ENCODE data around the gene CRTAP.
"Not testable (repeated sequence)": the region's sequence is repeated elsewhere in the genome, so short reads cannot be mapped to it uniquely, and the experiment has no call there.

The CRTAP gene

DNA sequence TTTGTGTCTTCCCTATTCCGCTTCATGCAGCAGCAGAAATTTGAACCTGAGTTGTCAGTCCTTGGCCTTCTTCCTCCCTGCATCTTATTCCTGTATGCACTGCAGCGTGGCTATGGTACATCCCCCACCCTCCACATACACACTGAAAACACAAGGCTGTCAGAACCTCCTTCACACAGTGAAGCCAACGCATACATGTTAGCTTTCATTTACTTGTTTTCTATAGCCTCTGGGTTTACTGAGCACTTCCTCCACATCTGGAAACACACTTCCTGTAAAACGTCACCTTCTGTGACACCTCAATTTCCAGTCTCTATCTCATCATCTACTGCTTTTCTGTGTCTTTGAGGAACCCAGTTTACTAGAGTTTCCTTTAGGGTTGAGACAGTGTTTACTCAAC, 57.8 kb downstream of the CRTAP start:
- no peak for DNase-seq (ENCODE audit: insufficient read length, low spot score)
- FAIRE-seq: no peak

DNA sequence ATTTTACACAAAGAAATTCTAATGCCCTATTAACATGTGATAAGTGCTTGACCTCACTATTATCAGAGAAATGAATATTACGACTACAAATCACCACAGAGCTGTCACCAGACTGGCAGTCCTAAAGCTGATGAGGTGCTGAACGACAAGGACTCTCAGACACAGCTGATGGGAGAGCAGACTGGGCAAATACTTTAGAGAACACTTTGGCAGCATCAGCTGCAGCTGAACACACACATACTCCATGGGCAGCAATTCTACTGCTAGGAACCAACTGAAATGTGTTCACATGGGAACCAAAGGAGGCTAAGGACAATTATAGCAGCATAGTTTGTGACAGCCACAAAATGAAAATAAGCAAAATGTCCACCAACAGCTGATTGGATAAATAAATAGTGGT, 59.3 kb downstream of the CRTAP start:
- DNase-seq (ENCODE audit: insufficient read length, low spot score) (no peak), FAIRE-seq (no peak)

DNA sequence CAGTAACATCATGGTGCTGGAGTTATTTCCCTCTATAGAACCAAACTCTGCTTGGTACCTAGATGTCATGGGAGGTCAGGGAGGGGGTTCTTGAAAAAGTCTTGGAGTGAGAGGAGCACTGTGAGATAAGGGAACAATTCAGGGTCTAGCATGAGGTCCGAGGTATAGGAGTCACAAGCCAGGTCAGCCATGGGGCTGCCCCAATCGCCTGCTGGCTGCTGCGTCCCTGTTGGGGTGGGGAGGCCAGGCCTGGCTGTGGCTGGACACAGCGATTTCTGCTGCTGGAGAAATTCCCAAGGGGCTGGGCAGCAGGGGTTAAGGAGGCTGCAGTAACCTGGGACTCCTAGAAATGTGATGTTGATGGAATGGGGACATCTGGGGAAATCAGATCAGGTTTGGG, 59.9 kb downstream of the CRTAP start:
- no peak for DNase-seq (ENCODE audit: insufficient read length, low spot score)
- no peak for FAIRE-seq

DNA sequence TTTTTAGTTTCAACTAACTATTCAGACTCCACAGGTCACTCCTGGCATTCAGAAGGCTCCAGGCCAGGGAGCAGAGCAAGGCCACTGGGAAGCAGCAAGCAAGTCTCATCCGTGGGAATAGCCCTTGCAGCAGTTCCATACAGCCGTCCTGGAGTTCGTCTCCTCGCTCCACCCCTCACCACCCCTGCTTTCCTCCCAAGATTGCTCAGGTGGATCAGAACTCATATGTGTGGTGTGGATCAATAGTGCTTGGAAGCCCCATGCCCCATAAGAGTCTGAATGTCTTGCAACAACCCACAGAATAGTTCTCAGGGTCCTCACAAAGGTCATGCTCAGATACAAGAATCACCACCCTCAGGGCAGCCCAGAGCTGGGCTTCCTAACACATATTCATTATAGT, 60.3 kb downstream of the CRTAP start:
- DNase-seq (ENCODE audit: insufficient read length, low spot score) (no peak), FAIRE-seq (no peak)

DNA sequence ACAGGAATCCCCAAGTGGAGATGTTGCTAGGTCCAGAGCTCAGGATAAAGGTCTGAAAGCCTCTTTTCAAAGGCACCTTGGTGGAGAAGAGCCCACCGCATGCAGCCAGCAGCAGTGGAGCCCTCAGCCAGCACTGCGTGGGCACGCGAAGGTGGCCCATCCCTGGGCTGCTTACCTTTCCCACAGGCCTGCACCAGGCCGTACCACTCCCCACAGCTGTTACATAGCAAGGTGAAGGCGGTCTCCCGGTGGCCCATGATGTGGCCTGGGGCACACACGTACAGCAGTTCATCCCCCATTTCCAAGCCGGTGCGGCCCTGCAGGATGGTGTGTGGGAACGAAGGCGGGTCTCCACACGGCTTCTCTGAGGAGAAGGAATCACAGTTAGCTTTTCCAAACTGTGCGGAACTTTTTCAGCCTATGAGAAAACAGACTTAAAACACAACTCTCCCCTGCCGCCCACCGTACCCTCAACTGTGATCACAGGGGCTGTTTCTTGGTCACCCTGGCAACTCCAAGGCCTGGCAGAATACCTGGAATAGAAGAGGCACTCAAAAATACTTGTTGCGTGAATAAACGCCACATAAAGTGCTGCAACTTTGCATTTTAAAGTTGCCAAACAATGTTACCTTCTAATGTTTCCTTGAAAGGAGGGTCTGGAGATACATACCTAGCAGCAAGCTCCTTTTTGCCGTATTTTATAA, 61.0 kb downstream of the CRTAP start:
- DNase-seq (ENCODE audit: insufficient read length, low spot score) (no peak), FAIRE-seq (no peak)

DNA sequence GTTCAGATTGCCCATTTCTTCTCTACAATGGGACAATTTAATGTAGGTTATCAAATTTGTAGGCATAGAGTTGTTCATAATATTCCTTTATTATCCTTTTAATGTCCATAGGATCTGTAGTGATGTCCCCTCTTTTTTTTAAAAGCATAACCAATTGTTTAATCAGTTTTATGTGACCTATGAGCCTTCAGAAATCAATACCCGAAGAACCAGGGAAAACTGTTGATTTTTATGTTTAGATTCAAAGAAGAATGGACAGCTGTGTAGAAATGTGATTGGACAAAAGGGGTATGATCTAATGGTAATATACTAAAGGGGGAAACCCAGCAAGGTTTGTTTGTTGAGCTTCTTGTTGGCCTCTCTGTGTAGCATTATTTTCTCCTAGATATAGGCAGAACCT, 65.3 kb downstream of the CRTAP start:
- FAIRE-seq: no peak
- DNase-seq (ENCODE audit: insufficient read length, low spot score): no peak

DNA sequence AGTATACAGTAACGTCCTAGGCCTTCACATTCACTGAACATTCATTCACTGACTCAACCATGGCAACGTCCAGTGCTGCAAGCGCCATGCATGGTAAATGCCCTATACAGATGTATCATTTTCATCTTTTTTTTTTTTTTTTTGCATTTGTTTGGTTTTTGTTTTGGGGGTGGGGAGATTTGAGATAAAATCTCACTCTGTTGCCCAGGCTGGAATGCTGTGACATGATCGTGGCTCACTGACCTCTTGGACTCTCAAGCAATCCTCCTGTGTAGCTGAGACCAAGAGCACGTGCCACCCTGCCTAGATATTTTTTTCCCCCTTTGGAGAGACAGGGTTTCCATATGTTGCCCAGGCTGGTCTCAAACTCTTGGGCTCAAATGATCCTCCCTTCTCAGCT, 67.4 kb downstream of the CRTAP start:
- FAIRE-seq (no peak), DNase-seq (ENCODE audit: insufficient read length, low spot score) (no peak)

DNA sequence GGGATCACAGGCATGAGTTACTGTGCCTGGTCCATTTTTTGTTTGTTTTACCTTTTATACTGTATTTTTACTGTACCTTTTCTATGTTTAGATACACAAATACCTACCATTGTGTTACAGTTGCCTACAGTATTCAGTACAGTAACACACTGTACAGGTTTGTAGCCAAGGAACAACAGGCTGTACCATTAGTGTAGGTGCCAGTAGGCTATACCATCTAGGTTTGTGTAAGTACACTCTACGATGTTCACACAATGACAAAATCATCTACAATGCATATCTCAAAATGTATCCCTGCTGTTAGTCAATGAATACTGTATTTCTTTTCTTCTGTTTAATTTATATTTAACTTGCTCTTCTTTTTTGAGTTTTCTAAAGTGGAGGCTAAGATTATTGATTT, 67.8 kb downstream of the CRTAP start:
- FAIRE-seq; DNase-seq (ENCODE audit: insufficient read length, low spot score): not testable (repeated sequence)

DNA sequence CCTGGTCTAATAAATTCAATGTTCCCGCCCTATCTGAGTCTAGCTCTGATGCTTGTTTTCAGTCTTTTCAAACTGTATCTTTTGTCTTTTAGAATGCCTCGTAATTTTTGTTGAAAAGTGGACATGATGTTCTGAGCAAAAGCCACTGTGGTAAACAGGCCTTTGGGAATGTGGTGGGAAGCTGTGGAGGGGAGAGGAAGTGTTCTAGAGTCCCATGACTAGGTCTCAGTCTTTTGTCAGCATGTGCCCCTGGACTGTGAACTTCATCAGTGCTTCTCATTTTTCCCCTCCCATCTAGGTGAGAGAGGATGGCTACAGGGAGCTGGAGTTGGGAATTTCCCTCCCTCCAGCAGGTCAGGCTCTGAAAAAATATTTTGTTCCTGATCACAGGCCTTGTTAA, 71.0 kb downstream of the CRTAP start:
- DNase-seq (ENCODE audit: insufficient read length, low spot score) (no peak), FAIRE-seq (no peak)

DNA sequence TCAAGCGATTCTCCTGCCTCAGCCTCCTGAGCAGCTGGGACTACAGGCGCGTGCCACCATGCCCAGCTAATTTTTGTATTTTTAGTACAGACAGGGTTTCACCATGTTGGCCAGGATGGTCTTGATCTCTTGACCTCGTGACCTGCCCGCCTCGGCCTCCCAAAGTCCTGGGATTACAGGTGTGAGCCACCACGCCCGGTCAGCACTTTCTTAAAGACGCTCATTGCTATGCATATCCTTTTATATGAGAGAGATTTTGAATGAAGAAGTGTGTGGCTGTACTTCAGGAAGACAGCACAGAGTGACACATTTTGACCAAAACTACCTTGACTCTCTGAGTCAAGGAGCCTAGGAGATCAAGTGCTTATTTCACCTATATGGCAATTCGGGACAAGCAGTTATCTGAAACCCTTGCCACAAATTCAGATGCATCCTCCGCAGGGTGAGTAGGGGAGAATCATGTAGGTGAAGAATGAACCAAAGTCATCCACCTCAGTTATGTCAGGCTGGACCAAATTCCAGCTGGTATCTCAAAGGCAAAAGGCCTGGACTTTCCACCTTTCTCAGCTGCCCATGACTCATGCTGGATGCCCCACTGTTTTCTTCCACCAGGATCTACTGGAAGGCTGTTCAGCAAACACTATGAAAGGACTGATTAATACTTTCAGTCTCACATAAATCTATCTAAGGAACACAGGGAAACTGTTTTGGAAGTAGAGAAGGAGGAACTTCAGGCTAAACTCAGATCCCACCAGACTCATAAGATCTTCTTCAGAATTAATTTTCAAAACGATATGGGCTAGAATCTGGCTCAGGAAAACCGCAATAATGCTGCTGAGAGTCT, 72.9 kb downstream of the CRTAP start:
- FAIRE-seq: no peak
- no peak for DNase-seq (ENCODE audit: insufficient read length, low spot score)

DNA sequence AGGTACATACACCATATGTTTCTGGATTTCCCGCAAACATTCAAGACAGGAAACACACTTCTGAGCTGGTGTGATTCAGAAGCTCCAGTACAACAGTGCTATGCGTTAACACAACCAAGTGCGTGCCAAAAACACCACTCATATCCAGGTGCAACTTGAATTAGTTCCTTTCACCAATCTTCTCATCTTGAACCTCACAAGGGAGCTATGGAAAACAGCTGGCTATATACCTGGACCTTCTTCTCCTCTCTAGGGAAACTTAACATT, 73.5 kb downstream of the CRTAP start:
- DNase-seq (ENCODE audit: insufficient read length, low spot score) (no peak), FAIRE-seq (no peak)

DNA sequence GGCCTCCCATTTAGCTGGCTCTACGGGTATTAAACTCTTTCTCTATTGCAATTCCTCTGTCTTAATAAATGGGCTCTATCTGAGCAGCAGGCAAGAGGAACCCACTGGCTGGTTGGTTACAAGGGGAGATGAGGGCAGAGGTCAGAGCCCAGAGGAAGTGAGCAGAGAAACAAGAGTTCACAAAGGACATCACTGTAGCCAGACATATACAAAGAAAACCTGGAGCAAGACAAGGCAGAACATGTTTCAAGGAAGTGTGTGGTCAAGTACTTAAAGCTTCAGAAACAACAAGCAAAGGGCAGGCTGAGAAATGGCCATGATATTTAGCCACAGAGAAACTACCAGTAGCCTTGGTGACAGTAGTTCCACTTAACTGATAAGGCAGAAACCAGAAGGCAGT, 80.5 kb downstream of the CRTAP start:
- DNase-seq (ENCODE audit: insufficient read length, low spot score) (no peak), FAIRE-seq (no peak)

DNA sequence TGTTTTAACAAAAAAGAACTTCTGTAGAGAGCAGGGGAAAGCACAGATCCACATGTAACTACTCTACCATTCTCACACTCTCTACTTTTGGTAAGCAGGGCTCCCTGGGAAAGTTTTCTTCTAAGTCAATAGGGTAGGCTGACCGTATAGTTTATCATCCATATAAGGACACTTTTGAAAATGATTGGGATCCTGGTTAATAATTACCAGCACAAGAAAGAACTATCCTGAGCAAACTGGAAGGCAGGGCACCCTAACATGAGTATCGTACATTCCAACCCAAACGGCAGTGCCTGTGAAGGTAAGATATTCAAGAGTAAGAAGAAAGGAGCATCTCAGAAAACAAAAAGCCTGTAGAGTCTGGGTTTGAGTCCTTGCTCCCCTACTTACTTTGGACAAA, 82.7 kb downstream of the CRTAP start:
- DNase-seq (ENCODE audit: insufficient read length, low spot score) (no peak), FAIRE-seq (no peak)
